Karpas-422 (cell line): Measurements from ENCODE around the gene EEPD1. TPM values are rescaled to one million over a fixed set of nuclear protein-coding genes. Genes with fewer than 3 reads are reported as not detected.

Experiments
- DNase-seq: peaks from one replicate; pipeline ENCODE4 v3.0.0-alpha.2; 2015
- H2AFZ ChIP-seq: fragments of 200-600 bp; sonication (generic); 2 replicates; pipeline ENCODE4 v1.6.1; 2014; ENCODE audit warnings: antibody characterized with exemption, low read length, mixed read lengths
- H3K27ac ChIP-seq: fragments of 200-600 bp; sonication (generic); 2 replicates; pipeline ENCODE4 v1.5.1; 2014; ENCODE audit warnings: mild to moderate bottlenecking, low read length, moderate library complexity
- H3K27me3 ChIP-seq: fragments of 200-600 bp; sonication (generic); 2 replicates; pipeline ENCODE4 v1.6.1; 2014; ENCODE audit warnings: low read length, mixed read lengths
- H3K36me3 ChIP-seq: fragments of 200-600 bp; sonication (generic); 2 replicates; pipeline ENCODE4 v1.6.1; 2014; ENCODE audit warnings: low read length, mixed read lengths; ENCODE audit not compliant: insufficient read depth
- H3K4me1 ChIP-seq: fragments of 200-600 bp; sonication (generic); 2 replicates; pipeline ENCODE4 v1.6.1; 2014; ENCODE audit warnings: mild to moderate bottlenecking, low read length, mixed read lengths
- H3K4me2 ChIP-seq: fragments of 200-600 bp; sonication (generic); 2 replicates; pipeline ENCODE4 v1.6.1; 2014; ENCODE audit warnings: low read length, low read depth, mild to moderate bottlenecking; ENCODE audit not compliant: poor library complexity, severe bottlenecking
- H3K4me3 ChIP-seq: fragments of 200-600 bp; sonication (generic); 2 replicates; pipeline ENCODE4 v1.5.1; 2014; ENCODE audit warnings: mild to moderate bottlenecking, antibody characterized with exemption, low read length, mixed read lengths
- H3K79me2 ChIP-seq: fragments of 200-600 bp; sonication (generic); 2 replicates; pipeline ENCODE4 v1.6.1; 2014; ENCODE audit warnings: mild to moderate bottlenecking, low read length, mixed read lengths
- H3K9ac ChIP-seq: fragments of 200-600 bp; sonication (generic); 2 replicates; pipeline ENCODE4 v1.6.0; 2014; ENCODE audit warnings: low read length
- H3K9me2 ChIP-seq: fragments of 200-600 bp; sonication (generic), shearing (Covaris generic); replicated peaks from 2 replicates; pipeline ENCODE4 v1.6.0; 2014; ENCODE audit warnings: mild to moderate bottlenecking, low read length, moderate library complexity; ENCODE audit not compliant: insufficient read depth
- H3K9me3 ChIP-seq: fragments of 300-700, 200-600 bp; sonication (generic); 2 replicates; pipeline ENCODE4 v1.6.1; 2014; ENCODE audit warnings: low read length, mixed read lengths
- H4K20me1 ChIP-seq: fragments of 200-600 bp; sonication (generic); 2 replicates; pipeline ENCODE4 v1.6.1; 2014; ENCODE audit warnings: mild to moderate bottlenecking, antibody characterized with exemption, low read length, low read depth; ENCODE audit not compliant: insufficient read depth
- total RNA-seq: library from RNA; depleted of rRNA; stranded (reverse); fragments of >200 nt; shearing (Covaris generic); gene quantifications from 2 replicates; pipeline ENCODE4 v1.2.3, GENCODE V29; 2014; ENCODE audit warnings: low replicate concordance

EEPD1 gene
- total RNA-seq, 1 experiment from 2014 or later = 28.8 TPM

DNA sequence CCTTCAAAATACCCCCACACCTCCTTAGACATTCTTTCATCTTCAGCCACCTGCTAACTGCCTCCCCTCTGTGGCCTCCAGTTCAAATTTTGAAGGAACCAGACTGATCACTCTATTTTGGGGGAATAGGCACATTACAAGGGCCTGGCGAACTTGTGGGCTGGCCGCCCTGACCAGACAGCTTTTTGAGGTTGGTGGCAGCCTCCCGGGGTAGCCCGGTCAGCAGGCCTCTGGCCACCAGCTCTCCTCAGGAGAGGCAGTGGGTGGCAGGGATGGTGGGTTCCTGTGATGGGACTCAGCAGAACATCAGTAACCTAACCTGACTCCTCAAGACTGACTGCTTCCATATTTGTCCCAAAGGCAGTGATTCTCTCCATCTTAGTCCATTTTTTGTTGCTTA is 17.4 kb upstream of the EEPD1 start:
- no peak overlapping the region for H3K9ac ChIP-seq
- no peaks in the 10 kb centered on the region for H3K9me2 ChIP-seq
- H3K36me3 ChIP-seq = no peaks in the 10 kb centered on the region
- no peak for DNase-seq
- H3K4me2 ChIP-seq = no peak overlapping the region
- no peak overlapping the region for H3K27ac ChIP-seq
- H3K9me3 ChIP-seq = no peaks in the 10 kb centered on the region
- no peaks in the 10 kb centered on the region for H3K4me1 ChIP-seq
- H3K4me3 ChIP-seq = no peak overlapping the region
- no peaks in the 10 kb centered on the region for H3K79me2 ChIP-seq
- no peaks in the 10 kb centered on the region for H3K27me3 ChIP-seq
- H4K20me1 ChIP-seq = no peaks in the 10 kb centered on the region
- no peak overlapping the region for H2AFZ ChIP-seq

DNA sequence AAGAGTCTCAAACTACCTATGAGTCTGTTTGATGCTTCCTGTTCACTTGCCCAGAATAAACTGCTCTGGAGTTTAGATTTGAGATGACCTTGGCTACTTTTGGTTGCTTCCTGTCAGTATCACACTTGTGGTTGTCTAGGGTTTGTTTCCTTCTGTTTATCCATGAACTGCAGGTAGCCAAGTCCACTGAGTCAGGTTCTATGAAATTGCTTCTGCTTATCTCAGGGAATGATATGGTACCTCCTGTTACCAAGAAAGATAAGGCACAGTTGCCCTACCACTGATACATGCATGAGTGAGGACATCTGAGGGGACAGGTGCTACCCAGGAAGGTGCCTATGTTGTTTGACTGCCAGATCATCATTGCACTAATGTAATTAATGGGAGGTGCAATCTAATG is 15.8 kb upstream of the EEPD1 start:
- H3K9me2 ChIP-seq = no peaks in the 10 kb centered on the region
- H3K4me3 ChIP-seq = no peak overlapping the region
- no peak overlapping the region for H3K27ac ChIP-seq
- H3K4me2 ChIP-seq = no peak overlapping the region
- no peaks in the 10 kb centered on the region for H3K27me3 ChIP-seq
- no peaks in the 10 kb centered on the region for H3K4me1 ChIP-seq
- no peak overlapping the region for H2AFZ ChIP-seq
- H4K20me1 ChIP-seq = no peaks in the 10 kb centered on the region
- H3K36me3 ChIP-seq = no peaks in the 10 kb centered on the region
- H3K79me2 ChIP-seq = no peaks in the 10 kb centered on the region
- H3K9ac ChIP-seq = no peak overlapping the region
- DNase-seq = no peak
- no peaks in the 10 kb centered on the region for H3K9me3 ChIP-seq

DNA sequence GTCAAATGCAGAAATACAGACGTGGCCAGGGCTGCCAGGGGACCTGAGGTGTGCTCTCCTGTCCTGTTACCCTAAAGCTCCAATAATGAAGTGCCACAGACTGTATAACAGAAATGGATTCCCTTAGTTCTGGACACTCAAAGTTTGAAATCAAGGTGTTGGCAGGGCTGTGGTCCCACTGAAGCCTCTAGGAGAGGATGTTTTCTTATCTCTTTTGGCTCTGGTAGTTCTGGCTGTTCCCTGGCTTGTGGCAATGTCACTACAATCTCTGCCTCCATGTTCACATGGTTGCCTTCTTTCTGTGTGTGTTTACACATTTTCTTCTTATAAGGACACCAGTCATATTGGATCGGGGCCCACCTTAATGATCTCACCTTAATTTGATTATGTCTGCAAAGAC is 15.3 kb upstream of the EEPD1 start:
- Histone ChIP-seq H3K27ac (no peak overlapping the region), H3K79me2 (no peaks in the 10 kb centered on the region), H3K36me3 (no peaks in the 10 kb centered on the region), H3K27me3 (no peaks in the 10 kb centered on the region), H2AFZ (no peak overlapping the region), H3K4me3 (no peak overlapping the region), H3K9me3 (no peaks in the 10 kb centered on the region), H3K9ac (no peak overlapping the region), H3K4me1 (no peaks in the 10 kb centered on the region), H3K9me2 (no peaks in the 10 kb centered on the region), H4K20me1 (no peaks in the 10 kb centered on the region), H3K4me2 (no peak overlapping the region)
- no peak for DNase-seq

DNA sequence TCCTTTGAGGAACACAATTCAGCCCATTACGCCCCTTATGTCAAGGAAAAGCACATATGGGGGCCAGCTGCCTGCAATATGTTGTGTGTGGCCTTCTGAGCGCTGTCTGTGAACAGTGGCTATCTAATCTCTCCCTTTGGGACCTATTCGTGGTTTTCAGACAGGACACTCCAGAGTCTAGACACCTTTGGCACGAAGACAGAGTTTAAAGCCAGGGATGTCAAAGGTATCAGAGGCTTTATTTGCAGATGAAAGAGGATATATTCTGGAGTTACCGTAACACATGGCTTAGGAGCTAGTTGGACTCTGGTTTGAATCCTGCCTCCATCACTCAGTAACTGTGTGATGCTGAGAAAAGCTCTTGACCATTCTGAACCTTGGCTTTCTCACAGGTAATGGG is 14.8 kb upstream of the EEPD1 start:
- no peak overlapping the region for H3K4me3 ChIP-seq
- H3K36me3 ChIP-seq = no peaks in the 10 kb centered on the region
- H3K4me2 ChIP-seq = no peak overlapping the region
- no peaks in the 10 kb centered on the region for H4K20me1 ChIP-seq
- no peak overlapping the region for H2AFZ ChIP-seq
- H3K27ac ChIP-seq = no peak overlapping the region
- H3K79me2 ChIP-seq = no peaks in the 10 kb centered on the region
- no peaks in the 10 kb centered on the region for H3K9me3 ChIP-seq
- no peaks in the 10 kb centered on the region for H3K4me1 ChIP-seq
- no peak for DNase-seq
- no peak overlapping the region for H3K9ac ChIP-seq
- no peaks in the 10 kb centered on the region for H3K27me3 ChIP-seq
- H3K9me2 ChIP-seq = no peaks in the 10 kb centered on the region

DNA sequence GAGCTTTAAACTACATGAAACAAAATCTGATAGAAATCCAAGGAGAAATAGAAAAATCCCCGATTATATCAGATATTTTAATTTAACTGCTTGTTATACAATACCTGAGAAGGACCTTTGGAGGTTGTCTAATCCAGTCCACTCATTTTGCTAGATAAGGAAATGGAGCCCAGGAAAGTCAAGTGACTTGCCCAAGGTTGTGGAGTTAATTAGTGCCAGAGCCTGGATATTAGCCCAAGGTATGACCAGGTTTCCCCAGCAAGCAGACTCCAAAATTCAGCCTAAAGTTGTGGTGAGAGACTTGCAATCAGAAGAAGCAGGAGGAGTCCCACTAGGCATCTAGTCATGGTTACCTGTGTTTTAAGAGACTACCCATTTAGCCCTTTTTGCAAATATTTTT is 11.7 kb upstream of the EEPD1 start:
- Histone ChIP-seq H3K79me2 (no peaks in the 10 kb centered on the region), H3K9ac (no peak overlapping the region), H3K4me1 (peaks cover 4% of the 10 kb centered on the region; the same call in 1 of the 2 replicates), H3K9me2 (no peaks in the 10 kb centered on the region), H3K4me3 (no peak overlapping the region), H3K27ac (no peak overlapping the region), H3K4me2 (no peak overlapping the region), H2AFZ (no peak overlapping the region), H3K9me3 (no peaks in the 10 kb centered on the region), H3K27me3 (no peaks in the 10 kb centered on the region), H3K36me3 (no peaks in the 10 kb centered on the region), H4K20me1 (no peaks in the 10 kb centered on the region)
- no peak for DNase-seq

DNA sequence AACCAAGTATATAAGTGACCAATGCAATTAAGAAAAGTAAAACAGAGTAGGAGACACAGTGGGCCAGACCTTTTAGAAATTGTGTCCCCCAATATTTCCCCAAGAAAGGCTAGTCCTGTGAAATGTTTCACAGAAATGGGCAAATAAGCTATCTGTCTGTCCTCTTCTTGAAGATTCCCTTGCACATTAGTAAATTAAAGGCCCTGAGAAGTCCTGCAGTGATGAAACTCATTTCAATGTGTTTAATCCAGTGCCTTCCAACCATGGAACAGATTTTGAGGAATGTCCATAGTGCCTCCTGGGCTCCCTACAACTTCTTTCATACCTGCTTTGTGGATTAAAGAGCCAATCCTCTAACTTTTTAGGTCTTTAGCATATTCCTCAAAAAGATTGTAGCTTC is 11.2 kb upstream of the EEPD1 start:
- Histone ChIP-seq H4K20me1 (no peaks in the 10 kb centered on the region), H3K4me1 (peaks cover 4% of the 10 kb centered on the region; the same call in 1 of the 2 replicates), H3K9me3 (no peaks in the 10 kb centered on the region), H3K4me2 (no peak overlapping the region), H3K27ac (no peak overlapping the region), H3K79me2 (no peaks in the 10 kb centered on the region), H3K36me3 (no peaks in the 10 kb centered on the region), H3K27me3 (no peaks in the 10 kb centered on the region), H2AFZ (no peak overlapping the region), H3K4me3 (no peak overlapping the region), H3K9ac (no peak overlapping the region), H3K9me2 (no peaks in the 10 kb centered on the region)
- DNase-seq = no peak

DNA sequence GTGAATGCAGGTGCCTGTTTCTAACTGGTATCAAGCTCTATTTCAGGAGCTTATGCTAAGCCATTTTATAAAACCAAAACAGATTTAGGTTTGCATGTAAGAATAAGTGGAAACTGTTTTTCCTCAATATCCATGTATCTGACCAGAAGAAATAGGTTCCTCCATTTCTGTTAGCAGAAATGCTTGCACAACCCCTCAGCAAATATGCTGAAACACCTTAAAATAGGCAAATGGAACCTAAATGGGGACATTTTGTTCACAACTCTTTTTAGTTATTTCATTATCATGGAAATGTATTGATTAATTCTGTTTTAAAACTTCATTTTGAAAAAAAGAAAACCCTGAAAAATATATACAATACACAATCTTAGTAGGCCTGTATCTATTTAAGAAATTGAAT is 8.9 kb upstream of the EEPD1 start:
- peak; percentile 20 for DNase-seq
- Histone ChIP-seq H4K20me1 (no peaks in the 10 kb centered on the region), H3K27ac (no peak overlapping the region), H3K4me3 (no peak overlapping the region), H3K9me2 (no peaks in the 10 kb centered on the region), H3K27me3 (no peaks in the 10 kb centered on the region), H2AFZ (no peak overlapping the region), H3K36me3 (no peaks in the 10 kb centered on the region), H3K9me3 (peaks cover 7% of the 10 kb centered on the region), H3K4me1 (peaks cover 4% of the 10 kb centered on the region; the same call in 1 of the 2 replicates), H3K4me2 (no peak overlapping the region), H3K9ac (no peak overlapping the region), H3K79me2 (no peaks in the 10 kb centered on the region)

DNA sequence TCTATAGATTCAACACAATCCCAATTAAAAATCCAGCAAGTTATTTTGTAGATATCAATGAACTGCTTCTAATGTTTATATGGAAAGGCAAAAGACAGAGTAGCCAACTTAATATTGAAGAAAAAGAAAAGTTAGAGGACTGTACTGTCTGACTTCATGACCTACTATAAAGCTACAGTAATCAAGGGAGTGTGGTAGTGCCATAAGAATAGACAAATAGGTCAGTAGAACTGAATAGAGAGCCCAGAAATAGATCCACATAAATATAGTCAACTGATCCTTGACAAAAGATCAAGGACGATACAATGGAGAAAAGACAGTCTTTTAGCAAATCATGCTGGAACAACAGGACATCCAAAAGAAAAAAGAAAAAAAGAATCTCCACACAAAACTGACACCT is 7.4 kb upstream of the EEPD1 start:
- no peak overlapping the region for H3K4me3 ChIP-seq
- H3K27me3 ChIP-seq = no peaks in the 10 kb centered on the region
- H3K4me2 ChIP-seq = no peak overlapping the region
- H3K79me2 ChIP-seq = no peaks in the 10 kb centered on the region
- no peaks in the 10 kb centered on the region for H3K9me2 ChIP-seq
- no peaks in the 10 kb centered on the region for H3K36me3 ChIP-seq
- no peaks in the 10 kb centered on the region for H4K20me1 ChIP-seq
- peaks cover 7% of the 10 kb centered on the region for H3K9me3 ChIP-seq
- H3K4me1 ChIP-seq = peaks cover 4% of the 10 kb centered on the region; the same call in 1 of the 2 replicates
- H3K9ac ChIP-seq = no peak overlapping the region
- no peak overlapping the region for H3K27ac ChIP-seq
- DNase-seq = no peak
- H2AFZ ChIP-seq = no peak overlapping the region

DNA sequence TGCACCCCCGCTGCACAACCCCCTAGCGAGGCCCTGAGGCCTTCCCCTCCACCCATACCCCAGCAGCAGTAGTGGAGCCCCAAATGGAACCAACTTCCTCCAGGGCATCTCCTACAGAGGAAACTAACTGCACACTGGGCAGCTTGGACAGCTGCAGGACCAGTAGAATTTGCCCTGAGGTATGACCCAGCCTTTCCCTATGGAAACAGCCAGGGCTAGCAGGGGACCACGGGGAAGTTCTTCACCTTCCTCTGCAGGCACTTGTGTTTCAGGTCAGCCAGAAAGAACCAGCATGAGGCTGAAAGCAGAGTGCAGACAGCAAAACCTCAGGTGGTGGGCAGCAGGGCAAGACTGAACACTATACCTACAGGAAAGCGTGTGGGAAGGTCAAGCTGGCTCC is 5.7 kb upstream of the EEPD1 start:
- Histone ChIP-seq H3K79me2 (no peaks in the 10 kb centered on the region), H3K27ac (no peak overlapping the region), H3K27me3 (no peaks in the 10 kb centered on the region), H3K4me3 (no peak overlapping the region), H4K20me1 (no peaks in the 10 kb centered on the region), H3K9me3 (peaks cover 7% of the 10 kb centered on the region), H3K9me2 (no peaks in the 10 kb centered on the region), H3K36me3 (no peaks in the 10 kb centered on the region), H3K9ac (no peak overlapping the region), H3K4me1 (peaks cover 8% of the 10 kb centered on the region; the same call in 1 of the 2 replicates), H3K4me2 (no peak overlapping the region), H2AFZ (no peak overlapping the region)
- DNase-seq = no peak
